Measurements from ENCODE around the gene AKAP12.
"Not testable (repeated sequence)": the region's sequence is repeated elsewhere in the genome, so short reads cannot be mapped to it uniquely, and the experiment has no call there.

AKAP12 gene

DNA sequence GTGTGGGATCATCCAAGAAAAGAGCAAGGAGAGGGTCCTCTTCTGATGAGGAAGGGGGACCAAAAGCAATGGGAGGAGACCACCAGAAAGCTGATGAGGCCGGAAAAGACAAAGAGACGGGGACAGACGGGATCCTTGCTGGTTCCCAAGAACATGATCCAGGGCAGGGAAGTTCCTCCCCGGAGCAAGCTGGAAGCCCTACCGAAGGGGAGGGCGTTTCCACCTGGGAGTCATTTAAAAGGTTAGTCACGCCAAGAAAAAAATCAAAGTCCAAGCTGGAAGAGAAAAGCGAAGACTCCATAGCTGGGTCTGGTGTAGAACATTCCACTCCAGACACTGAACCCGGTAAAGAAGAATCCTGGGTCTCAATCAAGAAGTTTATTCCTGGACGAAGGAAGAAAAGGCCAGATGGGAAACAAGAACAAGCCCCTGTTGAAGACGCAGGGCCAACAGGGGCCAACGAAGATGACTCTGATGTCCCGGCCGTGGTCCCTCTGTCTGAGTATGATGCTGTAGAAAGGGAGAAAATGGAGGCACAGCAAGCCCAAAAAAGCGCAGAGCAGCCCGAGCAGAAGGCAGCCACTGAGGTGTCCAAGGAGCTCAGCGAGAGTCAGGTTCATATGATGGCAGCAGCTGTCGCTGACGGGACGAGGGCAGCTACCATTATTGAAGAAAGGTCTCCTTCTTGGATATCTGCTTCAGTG, 110.8 kb downstream of the AKAP12 start:
- no peak for DNase-seq (ENCODE audit: low read depth)

GRCh38 chr6:151351146-151351700, 111.5 kb downstream of the AKAP12 start:
- DNase-seq (ENCODE audit: low read depth) = no peak

DNA sequence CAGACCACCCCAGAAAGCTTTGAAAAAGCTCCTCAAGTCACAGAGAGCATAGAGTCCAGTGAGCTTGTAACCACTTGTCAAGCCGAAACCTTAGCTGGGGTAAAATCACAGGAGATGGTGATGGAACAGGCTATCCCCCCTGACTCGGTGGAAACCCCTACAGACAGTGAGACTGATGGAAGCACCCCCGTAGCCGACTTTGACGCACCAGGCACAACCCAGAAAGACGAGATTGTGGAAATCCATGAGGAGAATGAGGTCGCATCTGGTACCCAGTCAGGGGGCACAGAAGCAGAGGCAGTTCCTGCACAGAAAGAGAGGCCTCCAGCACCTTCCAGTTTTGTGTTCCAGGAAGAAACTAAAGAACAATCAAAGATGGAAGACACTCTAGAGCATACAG, 112.0 kb downstream of the AKAP12 start:
- DNase-seq (ENCODE audit: low read depth) = no peak

DNA sequence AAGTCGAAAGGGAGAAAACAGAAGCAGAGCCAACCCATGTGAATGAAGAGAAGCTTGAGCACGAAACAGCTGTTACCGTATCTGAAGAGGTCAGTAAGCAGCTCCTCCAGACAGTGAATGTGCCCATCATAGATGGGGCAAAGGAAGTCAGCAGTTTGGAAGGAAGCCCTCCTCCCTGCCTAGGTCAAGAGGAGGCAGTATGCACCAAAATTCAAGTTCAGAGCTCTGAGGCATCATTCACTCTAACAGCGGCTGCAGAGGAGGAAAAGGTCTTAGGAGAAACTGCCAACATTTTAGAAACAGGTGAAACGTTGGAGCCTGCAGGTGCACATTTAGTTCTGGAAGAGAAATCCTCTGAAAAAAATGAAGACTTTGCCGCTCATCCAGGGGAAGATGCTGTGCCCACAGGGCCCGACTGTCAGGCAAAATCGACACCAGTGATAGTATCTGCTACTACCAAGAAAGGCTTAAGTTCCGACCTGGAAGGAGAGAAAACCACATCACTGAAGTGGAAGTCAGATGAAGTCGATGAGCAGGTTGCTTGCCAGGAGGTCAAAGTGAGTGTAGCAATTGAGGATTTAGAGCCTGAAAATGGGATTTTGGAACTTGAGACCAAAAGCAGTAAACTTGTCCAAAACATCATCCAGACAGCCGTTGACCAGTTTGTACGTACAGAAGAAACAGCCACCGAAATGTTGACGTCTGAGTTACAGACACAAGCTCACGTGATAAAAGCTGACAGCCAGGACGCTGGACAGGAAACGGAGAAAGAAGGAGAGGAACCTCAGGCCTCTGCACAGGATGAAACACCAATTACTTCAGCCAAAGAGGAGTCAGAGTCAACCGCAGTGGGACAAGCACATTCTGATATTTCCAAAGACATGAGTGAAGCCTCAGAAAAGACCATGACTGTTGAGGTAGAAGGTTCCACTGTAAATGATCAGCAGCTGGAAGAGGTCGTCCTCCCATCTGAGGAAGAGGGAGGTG, 112.9 kb downstream of the AKAP12 start:
- no peak for DNase-seq (ENCODE audit: low read depth)

GRCh38 chr6:151353795-151354194, 114.0 kb downstream of the AKAP12 start:
- DNase-seq (ENCODE audit: low read depth) = no peak

DNA sequence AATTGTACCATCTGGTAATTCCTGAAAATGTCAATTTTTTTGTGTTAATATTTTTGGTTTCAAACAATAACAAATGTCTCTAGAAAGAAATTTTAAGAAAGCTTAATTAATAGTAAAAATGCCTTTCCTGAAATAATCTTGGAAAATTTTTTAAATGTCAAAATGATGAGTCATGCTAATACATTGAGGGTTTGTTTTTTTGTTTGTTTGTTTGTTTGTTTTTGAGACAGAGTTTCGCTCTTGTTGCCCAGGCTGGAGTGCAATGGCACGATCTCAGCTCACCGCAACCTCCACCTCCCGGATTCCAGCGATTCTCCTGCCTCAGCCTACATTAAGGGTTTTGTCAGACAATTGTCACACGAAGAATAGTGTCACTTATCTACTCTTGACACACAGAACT, 117.2 kb downstream of the AKAP12 start:
- not testable (repeated sequence) for DNase-seq (ENCODE audit: low read depth)

GRCh38 chr6:151357758-151358436, 118.1 kb downstream of the AKAP12 start:
- DNase-seq (ENCODE audit: low read depth) = no peak

DNA sequence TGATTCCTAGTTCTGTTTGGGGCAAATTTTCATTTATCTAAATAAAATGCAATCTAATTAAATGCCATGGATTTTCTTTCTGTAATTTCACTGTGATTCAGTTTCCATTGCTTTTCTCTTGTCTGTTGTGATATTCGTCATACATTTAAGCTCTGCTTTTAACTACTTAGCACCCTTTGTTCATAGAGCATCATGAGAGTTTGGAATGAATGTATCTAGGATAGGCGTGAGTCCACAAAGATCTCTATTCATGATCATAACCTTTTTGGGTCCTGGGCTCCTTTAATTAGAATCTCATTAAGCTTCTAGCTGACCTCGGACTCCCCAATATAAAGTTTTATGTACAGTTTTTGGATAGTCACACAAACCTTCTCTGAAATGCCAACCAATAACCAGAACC, 118.7 kb downstream of the AKAP12 start:
- no peak for DNase-seq (ENCODE audit: low read depth)

DNA sequence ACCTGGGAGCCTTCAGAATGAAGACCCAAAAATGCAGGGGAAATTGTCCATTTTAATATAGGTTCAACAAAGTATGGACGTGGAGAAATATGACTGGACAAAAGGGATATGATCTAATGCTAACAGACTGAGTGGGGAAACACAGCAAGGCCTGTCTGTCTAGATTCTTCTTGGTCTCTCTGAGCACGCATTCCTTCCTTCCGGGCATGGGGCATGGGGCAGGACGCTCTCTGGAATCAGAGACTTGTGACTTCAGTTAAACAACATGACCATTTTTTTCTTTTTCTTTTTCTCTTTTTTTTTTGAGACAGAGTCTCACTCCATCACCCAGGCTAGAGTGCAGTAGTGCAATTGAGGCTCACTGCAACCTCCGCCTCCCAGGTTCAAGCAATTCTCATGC, 119.7 kb downstream of the AKAP12 start:
- no peak for DNase-seq (ENCODE audit: low read depth)

DNA sequence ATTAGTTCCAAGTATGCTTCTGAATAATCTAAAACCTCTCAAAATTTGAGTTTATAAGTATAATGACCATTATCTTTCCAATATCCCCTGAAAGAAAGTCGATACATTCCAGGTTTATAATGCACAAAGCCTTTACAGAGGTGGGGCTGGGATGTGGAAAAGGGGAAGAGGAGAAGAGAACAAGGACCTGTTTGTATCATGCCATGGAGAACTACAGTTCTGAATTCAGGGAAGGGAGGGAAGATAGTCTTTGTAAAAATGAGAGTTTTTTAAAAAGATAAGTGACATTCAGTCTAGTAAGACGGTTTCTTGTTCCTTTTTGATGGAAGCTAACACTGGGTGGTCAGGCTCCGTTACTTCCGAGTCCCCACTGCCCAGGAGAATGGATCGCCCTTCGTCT, 125.5 kb downstream of the AKAP12 start:
- no peak for DNase-seq (ENCODE audit: low read depth)

DNA sequence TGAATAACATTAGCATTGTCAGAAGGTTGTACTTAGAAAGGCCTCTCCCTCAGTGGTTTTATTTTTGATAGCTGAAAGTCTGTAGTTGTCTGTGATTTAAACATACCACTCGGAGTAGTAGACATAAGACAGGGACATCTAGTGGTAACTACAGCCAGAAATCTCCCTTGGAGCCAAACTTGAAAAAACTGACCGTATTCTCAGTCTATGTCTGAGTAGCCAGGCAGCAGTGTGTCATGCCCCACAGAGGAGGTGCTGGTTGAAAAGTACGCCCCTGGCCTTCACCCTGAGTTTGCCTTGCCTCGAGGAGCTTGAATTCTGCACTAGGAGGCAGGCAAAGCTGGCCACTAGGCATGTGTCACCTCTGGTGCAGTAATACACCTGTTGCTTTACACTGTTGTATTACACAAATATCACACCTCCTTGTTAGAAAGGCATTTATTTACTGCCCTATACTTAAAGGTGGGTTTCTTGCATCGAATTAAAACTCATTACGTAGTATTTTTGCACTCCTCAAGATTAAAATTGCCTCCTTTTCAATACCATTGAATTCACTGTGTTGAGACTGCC, 130.8 kb downstream of the AKAP12 start:
- DNase-seq (ENCODE audit: low read depth) = no peak

- DNase-seq (ENCODE audit: low read depth) = no peak
Measured at GRCh38 chr6:151372164-151372563, 132.4 kb downstream of the AKAP12 start.

GRCh38 chr6:151374036-151374683, 134.4 kb downstream of the AKAP12 start:
- no peak for DNase-seq (ENCODE audit: low read depth)

DNA sequence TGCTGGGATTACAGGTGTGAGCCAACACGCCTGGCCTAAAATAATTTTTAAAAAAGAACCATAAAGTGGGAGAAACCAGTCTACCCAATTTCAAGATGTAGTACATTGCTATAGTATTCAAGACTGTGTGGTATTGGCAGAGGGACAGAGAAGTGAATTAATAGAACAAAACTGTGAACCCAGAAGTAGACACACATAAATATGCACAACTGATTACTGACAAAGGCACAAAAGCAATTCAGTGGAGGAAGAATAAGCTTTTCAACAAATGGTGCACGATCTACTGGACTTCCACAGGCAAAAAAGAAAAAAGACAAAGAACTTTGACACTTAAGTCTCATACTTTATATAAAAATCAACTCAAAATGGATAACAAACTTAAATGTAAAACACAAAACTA, 136.1 kb downstream of the AKAP12 start:
- DNase-seq (ENCODE audit: low read depth) = no peak

DNA sequence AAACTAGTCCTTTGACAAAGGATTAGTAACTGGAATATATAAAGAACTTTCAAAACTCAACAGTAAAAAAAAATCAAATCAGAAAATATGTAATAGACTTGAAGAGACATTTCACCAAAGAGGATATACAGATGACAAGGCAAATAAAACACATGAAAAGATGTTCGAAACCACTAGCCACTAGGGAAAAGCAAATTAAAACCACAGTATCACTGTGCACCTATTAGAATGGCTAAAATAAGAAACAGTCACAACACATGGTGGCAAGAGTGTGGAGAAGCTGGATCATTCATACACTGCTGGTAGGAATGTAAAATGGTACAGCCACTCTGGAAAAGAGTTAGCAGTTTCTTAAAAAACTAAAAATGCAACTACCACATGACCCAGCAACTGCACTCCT, 136.7 kb downstream of the AKAP12 start:
- DNase-seq (ENCODE audit: low read depth) = no peak

GRCh38 chr6:151377095-151377494, 137.3 kb downstream of the AKAP12 start:
- no peak for DNase-seq (ENCODE audit: low read depth)

DNA sequence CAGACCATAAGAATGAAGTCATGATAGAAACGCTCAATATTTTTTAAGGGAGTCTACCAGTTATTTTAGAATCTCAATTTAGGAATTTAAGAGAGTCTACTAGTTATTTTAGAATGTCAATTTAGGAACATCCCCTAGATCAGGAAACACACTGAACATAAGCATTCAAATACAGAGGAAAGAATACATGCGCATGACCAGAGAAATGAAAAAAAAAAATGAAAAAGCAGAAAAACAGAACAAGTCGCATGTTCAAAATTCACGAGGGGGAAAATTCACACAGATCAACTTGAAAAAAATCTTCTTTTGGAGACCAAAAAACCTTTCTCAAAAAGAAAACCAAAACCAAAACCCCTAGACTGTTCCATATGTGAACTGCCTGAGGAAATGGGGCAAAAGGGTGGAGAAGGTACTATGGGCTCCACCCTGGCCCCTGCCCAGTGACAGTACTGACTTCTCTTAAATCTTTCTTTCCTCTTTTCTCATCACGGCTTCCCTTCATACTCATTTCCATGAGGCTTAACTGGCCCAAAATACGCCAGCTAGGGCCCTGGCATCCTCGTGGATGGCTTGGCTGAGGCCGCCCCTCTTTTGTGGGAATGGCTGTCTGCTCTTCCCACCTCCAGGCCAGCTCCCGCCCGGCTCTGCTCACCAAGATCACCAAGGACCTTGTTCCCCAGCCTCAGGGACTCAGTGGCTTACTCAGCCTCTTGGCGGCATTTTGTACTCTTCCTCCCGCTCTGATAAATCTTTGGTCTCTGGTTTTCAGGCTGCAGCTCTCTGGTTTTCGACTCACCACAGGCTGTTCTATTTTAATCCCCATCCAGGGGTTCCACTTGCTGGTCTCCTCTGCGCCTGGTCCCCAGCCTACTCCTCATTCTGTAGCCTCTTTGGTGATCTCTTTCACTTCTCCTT, 140.4 kb downstream of the AKAP12 start:
- DNase-seq (ENCODE audit: low read depth) = no peak

- DNase-seq (ENCODE audit: low read depth) = no peak
Measured at GRCh38 chr6:151380848-151381205, 141.1 kb downstream of the AKAP12 start.

- DNase-seq (ENCODE audit: low read depth) = no peak
Measured at GRCh38 chr6:151381722-151382121, 142.0 kb downstream of the AKAP12 start.

GRCh38 chr6:151382631-151383030, 142.9 kb downstream of the AKAP12 start:
- DNase-seq (ENCODE audit: low read depth) = not testable (repeated sequence)
